HTERT RPE-1 (cell line): ENCODE results near the gene ARHGEF9.

Experiments
- in situ Hi-C: fragments of 300-500 bp; cut with MboI; formaldehyde crosslinking; loops from 4 replicates; pipeline ENCODE4 v1.14.3; 2020; ENCODE audit warnings: low sequenced_read_pairs

ARHGEF9 gene

GRCh38 chrX:63747331-63747730 lies 37.7 kb downstream of the ARHGEF9 start:
- in situ Hi-C loops, result no loop called here

GRCh38 chrX:63746715-63747114 lies 38.3 kb downstream of the ARHGEF9 start:
- in situ Hi-C loops, result no loop called here

- in situ Hi-C loops, result no loop called here
Measured at GRCh38 chrX:63746278-63746677, 38.7 kb downstream of the ARHGEF9 start.

- in situ Hi-C loops, result no loop called here
Measured at GRCh38 chrX:63744850-63745394, 40.1 kb downstream of the ARHGEF9 start.

- in situ Hi-C loops, result no loop called here
Measured at GRCh38 chrX:63743596-63743995, 41.4 kb downstream of the ARHGEF9 start.

- in situ Hi-C loops, result no loop called here
Measured at GRCh38 chrX:63740382-63740781, 44.6 kb downstream of the ARHGEF9 start.

- in situ Hi-C loops, result no loop called here
Measured at GRCh38 chrX:63739885-63740284, 45.1 kb downstream of the ARHGEF9 start.

- in situ Hi-C loops, result no loop called here
Measured at GRCh38 chrX:63738696-63739095, 46.3 kb downstream of the ARHGEF9 start.

GRCh38 chrX:63737131-63737921 lies 47.7 kb downstream of the ARHGEF9 start:
- in situ Hi-C loops, result no loop called here

GRCh38 chrX:63735882-63736281 lies 49.1 kb downstream of the ARHGEF9 start:
- in situ Hi-C loops, result no loop called here

GRCh38 chrX:63720293-63720692 lies 64.7 kb downstream of the ARHGEF9 start:
- in situ Hi-C loops, result no loop called here

GRCh38 chrX:63719633-63720032 lies 65.4 kb downstream of the ARHGEF9 start:
- in situ Hi-C loops, result no loop called here

- in situ Hi-C loops, result no loop called here
Measured at GRCh38 chrX:63718010-63718694, 66.9 kb downstream of the ARHGEF9 start.

GRCh38 chrX:63713526-63713925 lies 71.5 kb downstream of the ARHGEF9 start:
- in situ Hi-C loops, result no loop called here

- in situ Hi-C loops, result no loop called here
Measured at GRCh38 chrX:63708801-63709200, 76.2 kb downstream of the ARHGEF9 start.

GRCh38 chrX:63702556-63702955 lies 82.5 kb downstream of the ARHGEF9 start:
- in situ Hi-C loops, result no loop called here

- in situ Hi-C loops, result no loop called here
Measured at GRCh38 chrX:63686878-63687714, 97.9 kb downstream of the ARHGEF9 start.

GRCh38 chrX:63680423-63680822 lies 104.6 kb downstream of the ARHGEF9 start:
- in situ Hi-C loops, result no loop called here

- in situ Hi-C loops, result no loop called here
Measured at GRCh38 chrX:63679432-63679831, 105.6 kb downstream of the ARHGEF9 start.

- in situ Hi-C loops, result no loop called here
Measured at GRCh38 chrX:63675716-63676115, 109.3 kb downstream of the ARHGEF9 start.

- in situ Hi-C loops, result no loop called here
Measured at GRCh38 chrX:63673896-63674295, 111.1 kb downstream of the ARHGEF9 start.
